ENCODE data around the gene PRODH2. TPM values are rescaled to one million over a fixed set of nuclear protein-coding genes. Genes with fewer than 3 reads are reported as not detected.
"Not testable (repeated sequence)": the region's sequence is repeated elsewhere in the genome, so short reads cannot be mapped to it uniquely, and the experiment has no call there.

The PRODH2 gene
- total RNA-seq, 1 experiment from 2014 or later: not detected

DNA sequence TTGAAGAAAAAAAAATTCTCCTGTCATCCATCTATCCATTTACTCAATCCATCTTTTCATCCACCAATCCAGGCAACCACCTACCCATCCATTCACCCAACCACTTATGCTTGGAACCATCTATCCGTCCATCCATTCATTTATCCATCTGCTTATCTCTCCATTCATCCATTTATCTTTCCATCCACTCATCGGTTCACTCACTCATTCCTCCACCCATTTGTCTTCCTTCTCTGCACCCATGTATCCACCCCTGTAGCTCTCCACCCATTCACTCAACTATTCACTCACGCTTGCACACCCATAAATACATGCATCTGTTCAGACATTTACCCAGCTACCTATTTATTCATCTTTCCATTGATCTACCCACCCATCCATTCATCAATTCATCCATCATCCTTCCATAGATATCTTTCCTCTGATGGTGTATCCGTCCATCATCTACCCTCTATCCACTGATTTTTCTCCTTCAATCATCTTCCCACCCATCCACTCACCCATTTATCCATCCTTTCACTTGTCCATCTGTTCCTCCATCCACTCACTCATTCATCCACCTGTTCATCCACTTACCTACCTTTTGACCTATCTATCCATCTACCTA lies 30.1 kb upstream of the PRODH2 start:
- TF ChIP-seq EZH2 (IDR thresholded peaks at IDR 0.05; ENCODE audit: borderline replicate concordance, low read depth, low read length, poor library complexity, severe bottlenecking): no peak
- TF ChIP-seq, protein P1, sequence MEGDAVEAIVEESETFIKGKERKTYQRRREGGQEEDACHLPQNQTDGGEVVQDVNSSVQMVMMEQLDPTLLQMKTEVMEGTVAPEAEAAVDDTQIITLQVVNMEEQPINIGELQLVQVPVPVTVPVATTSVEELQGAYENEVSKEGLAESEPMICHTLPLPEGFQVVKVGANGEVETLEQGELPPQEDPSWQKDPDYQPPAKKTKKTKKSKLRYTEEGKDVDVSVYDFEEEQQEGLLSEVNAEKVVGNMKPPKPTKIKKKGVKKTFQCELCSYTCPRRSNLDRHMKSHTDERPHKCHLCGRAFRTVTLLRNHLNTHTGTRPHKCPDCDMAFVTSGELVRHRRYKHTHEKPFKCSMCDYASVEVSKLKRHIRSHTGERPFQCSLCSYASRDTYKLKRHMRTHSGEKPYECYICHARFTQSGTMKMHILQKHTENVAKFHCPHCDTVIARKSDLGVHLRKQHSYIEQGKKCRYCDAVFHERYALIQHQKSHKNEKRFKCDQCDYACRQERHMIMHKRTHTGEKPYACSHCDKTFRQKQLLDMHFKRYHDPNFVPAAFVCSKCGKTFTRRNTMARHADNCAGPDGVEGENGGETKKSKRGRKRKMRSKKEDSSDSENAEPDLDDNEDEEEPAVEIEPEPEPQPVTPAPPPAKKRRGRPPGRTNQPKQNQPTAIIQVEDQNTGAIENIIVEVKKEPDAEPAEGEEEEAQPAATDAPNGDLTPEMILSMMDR (conservative IDR thresholded peaks at IDR 0.05; ENCODE audit: low read depth, low read length): no peak
- peaks cover 48% of the 10 kb centered on the region for H3K27me3 ChIP-seq (replicated peaks; ENCODE audit: insufficient read depth, low read depth, low read length, poor library complexity)
- no peak for DNase-seq (ENCODE audit: low spot score)
- H3K4me1 ChIP-seq (ENCODE audit: insufficient read depth, low read length, poor library complexity, severe bottlenecking): no peaks in the 10 kb centered on the region
- no peak overlapping the region for H3K27ac ChIP-seq (ENCODE audit: low read depth, low read length, poor library complexity, severe bottlenecking)
- no peaks in the 10 kb centered on the region for H3K9me3 ChIP-seq (ENCODE audit: low read depth, low read length, poor library complexity, severe bottlenecking)
- CTCF ChIA-PET: no interaction called here
- no peak overlapping the region for H3K4me3 ChIP-seq (ENCODE audit: low read depth, low read length, poor library complexity, severe bottlenecking)
- intact Hi-C loops (cut with micrococcal nuclease; ENCODE audit: unreplicated experiment): no loop called here
- POLR2A ChIA-PET (ENCODE audit: low non-redundant PET): no interaction called here
- BruUV-seq (replicated peaks): no TSS peak
- no peaks in the 10 kb centered on the region for H3K36me3 ChIP-seq (ENCODE audit: insufficient read depth, low read length, poor library complexity, severe bottlenecking)

DNA sequence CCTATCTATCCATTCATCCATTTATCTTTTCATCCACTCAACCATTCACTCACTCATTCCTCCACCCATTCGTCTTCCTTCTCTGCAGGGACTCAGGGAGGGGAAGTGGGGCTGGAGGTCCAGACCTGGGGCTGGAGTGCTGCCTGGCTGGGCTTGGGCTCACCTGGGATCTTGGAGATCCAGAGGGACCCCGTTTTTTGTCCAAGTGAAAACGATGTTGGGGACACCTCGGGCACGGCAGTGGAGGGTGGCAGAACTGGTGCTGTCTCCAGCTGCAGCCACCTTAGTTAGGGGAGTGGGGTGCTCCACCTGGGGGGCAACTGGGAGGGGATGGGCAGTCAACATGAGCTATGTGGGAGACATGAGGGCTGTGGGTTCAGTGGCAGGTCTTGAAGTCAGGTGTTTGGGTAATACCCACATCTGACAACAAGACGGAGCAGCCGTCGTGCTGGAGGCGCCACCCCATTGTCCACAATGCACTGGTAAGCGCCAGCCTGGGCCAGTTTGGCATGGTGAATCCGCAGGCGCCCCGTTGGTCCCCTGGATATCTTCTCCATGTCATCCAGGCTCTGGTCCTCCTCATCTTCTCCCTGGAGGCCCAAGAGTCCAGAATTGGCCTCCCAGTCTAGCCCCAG lies 29.4 kb upstream of the PRODH2 start:
- Histone ChIP-seq H3K27me3 (replicated peaks; ENCODE audit: insufficient read depth, low read depth, low read length, poor library complexity) (peaks cover 47% of the 10 kb centered on the region), H3K36me3 (ENCODE audit: insufficient read depth, low read length, poor library complexity, severe bottlenecking) (no peaks in the 10 kb centered on the region), H3K9me3 (ENCODE audit: low read depth, low read length, poor library complexity, severe bottlenecking) (no peaks in the 10 kb centered on the region), H3K27ac (ENCODE audit: low read depth, low read length, poor library complexity, severe bottlenecking) (no peak overlapping the region), H3K4me1 (ENCODE audit: insufficient read depth, low read length, poor library complexity, severe bottlenecking) (no peaks in the 10 kb centered on the region), H3K4me3 (ENCODE audit: low read depth, low read length, poor library complexity, severe bottlenecking) (no peak overlapping the region)
- POLR2A ChIA-PET (ENCODE audit: low non-redundant PET): no interaction called here
- CTCF ChIA-PET: no interaction called here
- no peak for TF ChIP-seq EZH2 (IDR thresholded peaks at IDR 0.05; ENCODE audit: borderline replicate concordance, low read depth, low read length, poor library complexity, severe bottlenecking)
- TF ChIP-seq, protein P1 (conservative IDR thresholded peaks at IDR 0.05; ENCODE audit: low read depth, low read length): no peak
- DNase-seq (ENCODE audit: low spot score): no peak
- BruUV-seq (replicated peaks): no TSS peak
- intact Hi-C loops (cut with micrococcal nuclease; ENCODE audit: unreplicated experiment): no loop called here

DNA sequence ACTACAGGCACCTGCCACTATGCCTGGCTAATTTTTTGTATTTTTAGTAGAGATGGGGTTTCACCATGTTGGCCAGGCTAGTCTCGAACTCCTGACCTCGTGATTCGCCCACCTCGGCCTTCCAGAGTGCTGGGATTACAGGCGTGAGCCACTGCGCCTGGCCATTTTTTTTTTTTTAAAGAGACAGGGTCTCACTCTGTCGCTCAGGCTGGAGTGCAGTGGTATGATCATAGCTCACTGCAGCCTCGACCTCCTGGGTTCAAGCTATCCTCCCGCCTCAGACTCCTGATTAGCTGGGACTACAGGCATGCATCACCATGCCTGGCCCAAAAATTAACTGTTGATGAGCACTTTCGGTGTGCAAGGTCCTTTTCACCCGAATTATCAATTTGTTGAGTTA lies 23.5 kb upstream of the PRODH2 start:
- H3K27ac ChIP-seq (ENCODE audit: low read depth, low read length, poor library complexity, severe bottlenecking); H3K4me3 ChIP-seq (ENCODE audit: low read depth, low read length, poor library complexity, severe bottlenecking); H3K9me3 ChIP-seq (ENCODE audit: low read depth, low read length, poor library complexity, severe bottlenecking); H3K4me1 ChIP-seq (ENCODE audit: insufficient read depth, low read length, poor library complexity, severe bottlenecking); POLR2A ChIA-PET (ENCODE audit: low non-redundant PET); CTCF ChIA-PET; H3K36me3 ChIP-seq (ENCODE audit: insufficient read depth, low read length, poor library complexity, severe bottlenecking); BruUV-seq (replicated peaks); DNase-seq (ENCODE audit: low spot score); intact Hi-C loops (cut with micrococcal nuclease; ENCODE audit: unreplicated experiment): not testable (repeated sequence)
- H3K27me3 ChIP-seq (replicated peaks; ENCODE audit: insufficient read depth, low read depth, low read length, poor library complexity): peaks cover 49% of the 10 kb centered on the region

DNA sequence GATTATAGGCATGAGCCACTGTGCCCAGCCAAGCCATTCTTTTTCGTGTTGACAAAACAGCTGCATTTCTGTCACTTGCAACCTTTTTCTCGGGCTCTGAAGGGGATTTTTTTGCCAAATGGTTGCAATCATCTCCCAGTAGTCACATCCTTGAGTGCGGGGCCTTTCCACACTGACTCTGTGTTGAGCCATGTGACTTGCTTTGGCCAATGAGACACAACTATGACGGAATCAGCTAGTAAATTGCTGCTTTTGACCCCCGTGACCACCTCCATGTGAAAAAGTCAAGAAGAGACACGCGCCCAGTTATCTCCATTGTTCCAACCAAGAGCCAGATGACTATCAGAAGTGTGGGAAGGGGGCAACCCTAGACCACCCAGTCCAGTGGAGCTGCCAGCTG lies 21.3 kb upstream of the PRODH2 start:
- no TSS peak for BruUV-seq (replicated peaks)
- DNase-seq (ENCODE audit: low spot score): no peak
- TF ChIP-seq, protein P1 (conservative IDR thresholded peaks at IDR 0.05; ENCODE audit: low read depth, low read length): no peak
- TF ChIP-seq EZH2 (IDR thresholded peaks at IDR 0.05; ENCODE audit: borderline replicate concordance, low read depth, low read length, poor library complexity, severe bottlenecking): no peak
- Histone ChIP-seq H3K9me3 (ENCODE audit: low read depth, low read length, poor library complexity, severe bottlenecking) (no peaks in the 10 kb centered on the region), H3K4me3 (ENCODE audit: low read depth, low read length, poor library complexity, severe bottlenecking) (no peak overlapping the region), H3K27ac (ENCODE audit: low read depth, low read length, poor library complexity, severe bottlenecking) (no peak overlapping the region), H3K27me3 (replicated peaks; ENCODE audit: insufficient read depth, low read depth, low read length, poor library complexity) (peaks cover 52% of the 10 kb centered on the region), H3K4me1 (ENCODE audit: insufficient read depth, low read length, poor library complexity, severe bottlenecking) (no peaks in the 10 kb centered on the region), H3K36me3 (ENCODE audit: insufficient read depth, low read length, poor library complexity, severe bottlenecking) (no peaks in the 10 kb centered on the region)
- CTCF ChIA-PET: no interaction called here
- intact Hi-C loops (cut with micrococcal nuclease; ENCODE audit: unreplicated experiment): no loop called here
- POLR2A ChIA-PET (ENCODE audit: low non-redundant PET): no interaction called here
